Measurements from ENCODE around the gene SCN3A.

Gene SCN3A
- total RNA-seq = 0 to 0.06 reads per million in 2 experiments

DNA sequence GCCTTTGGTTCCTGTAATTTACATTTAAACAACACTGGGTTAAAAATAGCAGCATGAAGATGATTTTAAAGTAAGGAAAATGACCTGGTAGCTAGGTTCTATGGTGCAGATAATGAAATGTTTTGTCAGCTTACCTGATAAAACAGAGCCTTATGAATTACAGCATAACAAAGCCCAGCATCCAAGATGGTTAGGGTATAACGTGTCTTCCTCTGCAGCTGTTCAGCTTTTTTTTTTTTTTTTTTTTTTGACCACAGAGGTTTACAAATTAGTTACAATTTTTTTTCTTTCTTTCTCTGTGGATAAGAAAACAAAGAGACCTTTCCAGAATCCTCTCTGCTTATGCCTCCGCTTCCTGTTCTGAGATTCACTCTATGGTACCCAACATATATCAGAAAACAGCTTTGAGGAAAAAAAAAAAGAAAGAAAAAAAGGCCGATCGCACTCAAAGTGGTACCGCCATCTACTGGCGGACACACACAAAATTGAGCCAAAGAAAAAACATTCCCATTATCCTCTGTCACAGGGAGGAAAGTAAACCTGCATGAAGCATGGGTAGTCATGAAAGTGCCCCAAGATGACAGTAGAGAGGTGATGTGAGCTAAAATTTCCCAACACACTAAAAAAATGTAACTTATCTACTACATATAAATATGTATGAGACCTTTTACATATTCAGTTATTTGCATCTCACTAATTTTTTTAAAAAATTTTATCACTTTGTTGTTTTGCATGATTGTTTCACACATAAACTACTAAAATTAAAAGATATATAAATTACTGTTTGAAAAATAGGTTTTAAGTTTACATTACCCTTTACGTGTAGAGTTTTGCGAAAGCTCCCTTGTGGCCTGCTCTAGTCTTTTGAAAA is at the start of gene SCN3A:
Gene SCN3A (minus strand): TSS at position 362 of the 871 bp plus-strand sequence. CDS start 27,656 bp downstream, outside the sequence.
- DNase-seq (ENCODE audit: low read depth) = no peak

- no peak for DNase-seq (ENCODE audit: low read depth)
These were observed 49.3 kb upstream of the SCN3A start for GRCh38 chr2:165253178-165253577.

DNA sequence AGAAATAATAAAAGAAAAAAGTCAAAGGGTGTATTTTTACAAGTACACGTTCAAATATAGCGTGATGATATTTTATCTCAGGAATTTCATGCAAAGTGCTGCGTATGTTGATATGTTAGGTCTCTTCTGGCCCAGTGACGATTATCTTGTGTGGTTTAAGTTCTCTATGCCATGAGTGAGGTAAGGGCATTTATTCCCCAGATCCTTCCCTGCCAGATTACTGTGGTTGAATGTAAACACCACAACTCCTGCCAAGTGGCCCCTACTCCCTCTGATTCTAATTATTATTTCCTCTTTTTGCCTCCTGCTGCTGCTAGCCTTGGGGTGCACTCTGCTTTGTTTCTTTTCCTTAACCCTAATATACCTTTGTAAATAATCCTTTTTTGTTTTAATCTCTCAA is 47.5 kb upstream of the SCN3A start:
- no peak for DNase-seq (ENCODE audit: low read depth)

- no peak for DNase-seq (ENCODE audit: low read depth)
These were observed 44.4 kb upstream of the SCN3A start for GRCh38 chr2:165248238-165248637.

DNA sequence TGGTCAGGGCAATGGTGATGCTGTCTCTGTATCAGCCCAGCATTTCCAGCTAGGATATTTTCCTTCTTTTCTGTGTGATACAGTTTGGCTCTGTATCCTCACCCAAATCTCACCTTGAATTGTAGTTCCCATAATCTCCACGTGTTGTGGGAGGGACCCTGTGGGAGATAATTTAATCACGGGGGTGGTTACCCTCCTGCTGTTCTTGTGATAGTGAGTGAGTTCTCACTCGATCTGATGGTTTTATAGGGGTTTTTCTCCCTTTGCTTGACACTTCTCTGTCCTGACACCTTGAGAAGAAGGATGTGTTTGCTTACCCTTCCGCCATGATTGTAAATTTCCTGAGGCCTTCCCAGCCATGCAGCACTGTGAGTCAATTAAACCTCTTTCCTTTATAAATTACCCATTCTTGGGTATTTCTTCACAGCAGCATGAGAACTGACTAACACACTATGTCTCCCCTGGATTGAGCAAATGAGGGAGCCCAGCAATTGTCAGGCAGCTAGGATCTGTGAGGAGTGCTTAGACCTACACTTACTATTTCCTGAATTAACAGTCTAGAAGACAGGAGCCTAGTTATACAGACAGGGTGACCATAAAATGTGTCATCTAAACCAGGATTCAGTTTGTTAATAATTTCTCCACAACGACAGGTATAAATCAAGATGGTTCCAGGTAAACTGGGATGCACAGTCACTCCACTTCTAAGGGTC is 41.4 kb upstream of the SCN3A start:
- DNase-seq (ENCODE audit: low read depth) = no peak

DNA sequence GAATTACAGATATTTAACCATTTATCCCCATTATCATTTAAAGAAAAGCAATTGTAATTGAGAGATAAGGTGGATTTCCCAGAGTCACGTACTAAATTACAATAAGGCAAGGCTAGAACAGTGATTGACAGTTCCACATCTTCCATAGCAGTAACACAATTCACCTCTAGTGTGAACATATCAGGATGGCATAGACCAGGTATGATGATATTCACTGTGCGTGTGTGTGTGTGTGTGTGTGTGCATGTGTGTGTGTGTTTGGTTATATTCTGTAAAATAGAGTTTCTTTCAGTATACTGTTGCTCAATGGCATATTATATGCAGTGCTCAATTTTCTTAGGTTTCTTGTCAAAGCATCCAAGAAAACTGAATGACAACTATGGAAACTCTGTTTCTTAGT is 37.1 kb upstream of the SCN3A start:
- no peak for DNase-seq (ENCODE audit: low read depth)

- DNase-seq (ENCODE audit: low read depth) = no peak
These were observed 36.1 kb upstream of the SCN3A start for GRCh38 chr2:165239856-165240515.

- no peak for DNase-seq (ENCODE audit: low read depth)
These were observed 35.4 kb upstream of the SCN3A start, which contains the start of gene SCN2A for GRCh38 chr2:165239230-165239629. Gene SCN2A, plus strand, starts transcription at chr2:165239414. Its CDS starts 56,410 bp downstream, at chr2:165295824.

DNA sequence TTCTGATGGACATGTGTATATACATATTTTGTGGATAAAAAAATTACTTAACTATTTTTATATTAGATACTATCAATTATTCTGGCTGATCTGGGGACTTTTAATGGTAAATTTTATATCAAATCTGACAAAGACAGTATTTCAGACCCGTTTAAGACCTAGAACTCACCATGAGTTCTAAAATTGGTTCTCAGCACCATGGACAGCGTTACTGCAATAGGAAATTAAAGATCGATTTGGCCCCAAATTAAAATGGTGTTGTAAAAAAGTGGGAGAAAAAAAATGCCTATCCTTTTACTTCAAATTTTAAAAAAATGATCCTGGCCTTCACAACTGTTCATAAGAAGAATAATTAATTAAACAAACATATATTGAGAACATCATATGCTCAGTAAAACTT is 34.4 kb upstream of the SCN3A start:
- no peak for DNase-seq (ENCODE audit: low read depth)

GRCh38 chr2:165237056-165237455 is 33.2 kb upstream of the SCN3A start:
- DNase-seq (ENCODE audit: low read depth) = no peak

GRCh38 chr2:165227571-165227970 is 23.7 kb upstream of the SCN3A start:
- DNase-seq (ENCODE audit: low read depth) = no peak

- DNase-seq (ENCODE audit: low read depth) = no peak
These were observed 21.1 kb upstream of the SCN3A start for GRCh38 chr2:165224941-165225340.

DNA sequence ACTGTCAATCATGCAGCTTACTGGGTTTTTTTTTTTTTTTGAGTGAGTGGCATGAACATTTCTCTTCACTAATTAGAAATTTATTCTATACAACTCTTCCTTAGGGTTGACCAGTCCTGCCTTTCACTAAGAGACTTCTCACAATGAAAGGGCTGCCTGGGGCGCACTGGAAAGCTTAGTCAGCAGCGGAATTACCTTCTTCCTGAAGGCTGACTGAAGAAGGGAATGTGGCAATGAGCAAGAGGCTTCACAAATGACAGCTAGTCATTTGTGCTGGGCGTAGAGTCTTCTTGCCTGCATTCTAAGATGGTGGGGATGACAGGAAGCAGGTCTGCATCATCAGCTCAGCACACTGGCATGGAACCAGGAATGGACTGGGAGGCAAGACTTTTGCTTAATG is 15.6 kb upstream of the SCN3A start:
- DNase-seq (ENCODE audit: low read depth) = no peak

DNA sequence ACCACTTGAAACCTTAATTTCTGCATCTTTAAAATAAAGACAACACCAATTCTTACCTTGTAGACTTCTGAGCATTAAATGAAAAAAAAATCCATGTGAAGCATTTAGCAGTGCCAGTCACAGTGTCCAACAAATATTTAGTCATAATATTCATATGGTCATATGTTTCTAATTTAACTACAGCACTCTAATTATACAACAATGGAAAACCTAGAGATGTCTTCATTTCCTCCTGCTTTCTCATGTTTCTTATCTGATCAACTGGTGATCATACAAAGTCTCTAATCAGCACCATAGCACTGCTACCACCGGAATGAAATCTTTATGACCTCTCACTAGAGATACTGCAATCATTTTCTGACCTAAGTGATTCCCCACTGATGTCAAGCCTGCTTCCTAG is 10.2 kb upstream of the SCN3A start:
- no peak for DNase-seq (ENCODE audit: low read depth)

GRCh38 chr2:165208094-165208493 is 4.2 kb upstream of the SCN3A start:
- no peak for DNase-seq (ENCODE audit: low read depth)

DNA sequence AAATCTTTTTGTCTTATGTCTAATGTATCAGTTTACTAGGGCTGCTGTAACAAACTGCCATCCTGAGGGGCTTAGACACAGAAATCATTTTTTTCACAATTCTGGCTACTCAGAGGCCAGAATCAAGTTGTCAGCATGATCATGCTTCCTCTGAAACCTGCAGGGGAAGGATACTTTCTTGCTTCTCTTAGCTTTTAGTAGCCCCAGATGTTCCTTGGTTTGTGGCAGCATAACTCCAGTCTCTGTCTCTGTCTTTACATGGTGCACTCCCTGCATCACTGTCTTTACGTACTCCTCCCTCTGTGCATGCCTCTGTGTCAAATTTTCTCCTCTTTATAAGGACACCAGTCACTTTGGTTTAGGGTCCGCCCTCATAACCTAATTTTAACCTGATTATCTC is 2.0 kb upstream of the SCN3A start:
- no peak for DNase-seq (ENCODE audit: low read depth)

DNA sequence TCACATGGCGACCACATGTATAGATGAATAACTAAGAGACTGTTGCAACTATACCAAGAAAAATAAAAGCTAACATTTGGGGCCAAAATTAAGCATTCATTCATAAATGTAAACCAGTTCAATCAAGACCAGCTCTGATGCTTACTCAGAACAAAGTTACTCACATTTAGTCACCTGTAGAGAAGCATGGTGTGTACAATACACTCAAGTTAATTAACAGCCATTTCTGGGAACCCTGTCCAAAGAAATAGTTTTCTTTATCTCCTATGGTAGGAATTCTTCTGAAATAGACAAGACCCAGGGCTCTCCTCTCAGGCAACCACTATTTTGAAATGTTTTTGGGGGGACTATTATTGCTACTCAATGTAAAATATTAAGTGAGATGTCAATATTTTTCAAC is 1.6 kb downstream of the SCN3A start:
- no peak for DNase-seq (ENCODE audit: low read depth)

GRCh38 chr2:165198181-165198580 is 5.7 kb downstream of the SCN3A start:
- DNase-seq (ENCODE audit: low read depth) = no peak

DNA sequence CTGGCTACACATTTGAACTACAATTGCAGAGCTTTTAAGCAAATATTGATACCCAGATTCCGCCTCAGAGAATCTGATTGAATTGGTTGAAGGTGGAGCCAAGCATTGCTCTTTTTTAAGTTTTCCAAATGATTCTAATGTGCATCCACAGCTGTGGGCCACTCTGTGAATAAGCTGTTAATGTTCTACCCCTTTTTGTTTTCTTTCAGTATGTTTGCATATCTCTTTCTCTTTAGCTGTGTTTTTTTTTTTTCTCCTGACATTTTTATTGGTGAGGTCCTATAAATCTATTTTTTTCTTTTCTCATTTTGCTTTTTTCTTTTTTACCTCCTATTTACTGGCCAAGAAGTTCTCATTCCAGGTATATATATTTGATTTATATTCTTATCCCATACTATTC is 6.5 kb downstream of the SCN3A start:
- no peak for DNase-seq (ENCODE audit: low read depth)

- DNase-seq (ENCODE audit: low read depth) = no peak
These were observed 7.4 kb downstream of the SCN3A start for GRCh38 chr2:165196411-165196810.

DNA sequence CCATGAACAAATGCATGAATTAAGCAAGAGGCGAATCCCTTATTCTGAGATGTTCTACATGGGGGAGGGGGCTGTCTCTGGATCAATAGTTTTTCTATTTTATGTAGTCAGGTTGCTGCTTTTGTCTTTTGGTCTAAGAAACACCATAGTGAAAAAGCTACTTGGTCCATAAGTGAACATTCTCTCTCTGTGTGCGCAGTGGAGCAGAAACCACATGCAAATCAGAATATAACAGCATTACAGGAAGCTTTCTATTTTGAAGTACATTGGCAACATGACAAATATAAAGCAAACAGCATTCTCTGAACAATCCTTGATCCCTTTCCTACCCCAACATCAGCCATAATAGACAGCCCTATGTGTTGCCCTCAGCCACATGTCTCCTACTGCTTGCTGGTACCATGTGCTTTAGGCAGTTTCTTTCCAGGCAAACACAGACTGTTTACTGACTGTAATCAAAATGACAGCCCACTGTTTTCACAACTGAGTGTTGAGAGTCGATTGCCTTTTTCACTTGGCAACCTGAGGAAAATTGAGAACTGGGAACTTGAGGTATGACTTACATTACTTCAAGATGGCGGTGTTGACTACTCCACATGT is 10.6 kb downstream of the SCN3A start:
- DNase-seq (ENCODE audit: low read depth) = no peak

DNA sequence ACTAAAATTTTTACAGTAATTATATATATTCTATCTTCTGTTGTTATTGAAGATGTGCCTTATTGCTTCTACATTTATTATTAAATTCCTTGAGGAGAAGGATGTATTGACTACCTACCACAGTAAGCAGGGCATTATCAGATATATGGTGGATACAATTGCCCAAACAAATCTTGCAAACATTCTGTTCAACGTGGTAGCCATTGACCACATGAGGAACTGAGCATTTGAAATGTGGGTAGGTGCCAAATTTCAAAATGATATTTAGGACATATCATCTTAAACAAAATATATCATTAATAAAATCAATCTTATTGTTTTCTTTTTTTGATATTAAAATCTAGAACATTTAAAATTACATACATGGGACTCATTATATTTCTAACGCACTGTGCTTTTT is 11.1 kb downstream of the SCN3A start:
- DNase-seq (ENCODE audit: low read depth) = no peak

All from T follicular helper cell (primary cell).